A673 (cell line): ENCODE measurements around the gene NAPB. TPM values are rescaled to one million over a fixed set of nuclear protein-coding genes. Genes with fewer than 3 reads are reported as not detected.

ENCODE experiments used
- BruUV-seq: library from RNA; stranded (reverse); fragments of 400-500 nt; replicated peaks from 2 replicates; lab custom pipeline; 2021; lab: Mats Ljungman, UMichigan
- CTCF ChIA-PET: fragments of 300-600 bp; sonication (Branson Sonifier 250); formaldehyde crosslinking; loops from one replicate; lab custom pipeline; 2022; ENCODE audit warnings: antibody characterized with exemption; lab: Charles Lee
- POLR2A ChIA-PET: fragments of 300-600 bp; sonication (Branson Sonifier 250); formaldehyde crosslinking; loops from one replicate; lab custom pipeline; 2022; ENCODE audit warnings: antibody characterized with exemption; ENCODE audit not compliant: low non-redundant PET; lab: Charles Lee
- DNase-seq: peaks from one replicate; pipeline ENCODE4 v3.0.0-alpha.2; 2015; ENCODE audit warnings: low spot score
- H3K27ac ChIP-seq: fragments of 200-600 bp; sonication (generic); 2 replicates; pipeline ENCODE4 v1.5.1; 2016; ENCODE audit warnings: mixed run types, low read depth, mild to moderate bottlenecking, mixed read lengths, antibody characterized with exemption, low read length; ENCODE audit not compliant: poor library complexity, severe bottlenecking
- H3K27me3 ChIP-seq: fragments of 200-600 bp; sonication (generic); replicated peaks from 2 replicates; pipeline ENCODE4 v1.6.1; 2017; ENCODE audit warnings: mixed run types, low read depth, mild to moderate bottlenecking, mixed read lengths, antibody characterized with exemption, low read length; ENCODE audit not compliant: insufficient read depth, poor library complexity
- H3K36me3 ChIP-seq: fragments of 200-600 bp; sonication (generic); 2 replicates; pipeline ENCODE4 v1.6.1; 2016; ENCODE audit warnings: mixed run types, mild to moderate bottlenecking, mixed read lengths, antibody characterized with exemption, low read length; ENCODE audit not compliant: insufficient read depth, poor library complexity, severe bottlenecking
- H3K4me1 ChIP-seq: fragments of 200-600 bp; sonication (generic); 2 replicates; pipeline ENCODE4 v1.6.1; 2017; ENCODE audit warnings: mixed run types, mild to moderate bottlenecking, mixed read lengths, antibody characterized with exemption, low read length; ENCODE audit not compliant: insufficient read depth, poor library complexity, severe bottlenecking
- H3K4me3 ChIP-seq: fragments of 200-600 bp; sonication (generic); 2 replicates; pipeline ENCODE4 v1.5.1; 2016; ENCODE audit warnings: low read depth, mixed run types, mild to moderate bottlenecking, mixed read lengths, low read length; ENCODE audit not compliant: poor library complexity, severe bottlenecking
- H3K9me3 ChIP-seq: fragments of 200-600 bp; sonication (generic); 2 replicates; pipeline ENCODE4 v1.6.1; 2016; ENCODE audit warnings: mixed run types, low read depth, mild to moderate bottlenecking, mixed read lengths, antibody characterized with exemption, low read length; ENCODE audit not compliant: poor library complexity, severe bottlenecking
- EZH2 ChIP-seq: fragments of 200-600 bp; sonication (generic); IDR thresholded peaks from 2 replicates; pipeline ENCODE4 v1.6.1; 2017; ENCODE audit warnings: borderline replicate concordance, low read depth, mild to moderate bottlenecking, mixed read lengths, antibody characterized with exemption, low read length; ENCODE audit not compliant: poor library complexity, severe bottlenecking
- intact Hi-C: fragments of 100-400 bp; cut with micrococcal nuclease; formaldehyde crosslinking; loops from one replicate; pipeline ENCODE4 v1.10.0; 2022; ENCODE audit not compliant: unreplicated experiment
- total RNA-seq: library from RNA; stranded (reverse); gene quantifications from 2 replicates; pipeline ENCODE4 v1.2.3, GENCODE V29; 2021
- TF ChIP-seq, protein P1 (sequence below): fragments of 300-800, 200-600 bp; sonication (generic); conservative IDR thresholded peaks from 2 replicates; pipeline ENCODE4 v1.5.1; 2017; ENCODE audit warnings: low read depth, mild to moderate bottlenecking, antibody characterized with exemption, low read length, moderate library complexity, mixed read lengths

NAPB gene
- total RNA-seq, 1 experiment from 2014 or later, result 11.6 TPM

GRCh38 chr20:23449421-23449820 is 28.1 kb upstream of the NAPB start:
- CTCF ChIA-PET, result no interaction called here
- H3K4me1 ChIP-seq, result no peaks in the 10 kb centered on the region
- TF ChIP-seq, protein P1, sequence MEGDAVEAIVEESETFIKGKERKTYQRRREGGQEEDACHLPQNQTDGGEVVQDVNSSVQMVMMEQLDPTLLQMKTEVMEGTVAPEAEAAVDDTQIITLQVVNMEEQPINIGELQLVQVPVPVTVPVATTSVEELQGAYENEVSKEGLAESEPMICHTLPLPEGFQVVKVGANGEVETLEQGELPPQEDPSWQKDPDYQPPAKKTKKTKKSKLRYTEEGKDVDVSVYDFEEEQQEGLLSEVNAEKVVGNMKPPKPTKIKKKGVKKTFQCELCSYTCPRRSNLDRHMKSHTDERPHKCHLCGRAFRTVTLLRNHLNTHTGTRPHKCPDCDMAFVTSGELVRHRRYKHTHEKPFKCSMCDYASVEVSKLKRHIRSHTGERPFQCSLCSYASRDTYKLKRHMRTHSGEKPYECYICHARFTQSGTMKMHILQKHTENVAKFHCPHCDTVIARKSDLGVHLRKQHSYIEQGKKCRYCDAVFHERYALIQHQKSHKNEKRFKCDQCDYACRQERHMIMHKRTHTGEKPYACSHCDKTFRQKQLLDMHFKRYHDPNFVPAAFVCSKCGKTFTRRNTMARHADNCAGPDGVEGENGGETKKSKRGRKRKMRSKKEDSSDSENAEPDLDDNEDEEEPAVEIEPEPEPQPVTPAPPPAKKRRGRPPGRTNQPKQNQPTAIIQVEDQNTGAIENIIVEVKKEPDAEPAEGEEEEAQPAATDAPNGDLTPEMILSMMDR, result no peak
- no peak for TF ChIP-seq EZH2
- no TSS peak for BruUV-seq
- H3K36me3 ChIP-seq, result no peaks in the 10 kb centered on the region
- POLR2A ChIA-PET, result no interaction called here
- intact Hi-C loops, result no loop called here
- H3K9me3 ChIP-seq, result no peaks in the 10 kb centered on the region
- H3K4me3 ChIP-seq, result no peak overlapping the region
- H3K27me3 ChIP-seq, result no peaks in the 10 kb centered on the region
- DNase-seq, result no peak
- no peak overlapping the region for H3K27ac ChIP-seq

- intact Hi-C loops, result no loop called here
- ChIA-PET POLR2A (no interaction called here), CTCF (no interaction called here)
- no TSS peak for BruUV-seq
- no peaks in the 10 kb centered on the region for H3K27me3 ChIP-seq
- DNase-seq, result no peak
- no peak for TF ChIP-seq EZH2
- TF ChIP-seq, protein P1, result no peak
- no peaks in the 10 kb centered on the region for H3K36me3 ChIP-seq
- no peak overlapping the region for H3K27ac ChIP-seq
- H3K9me3 ChIP-seq, result no peaks in the 10 kb centered on the region
- no peak overlapping the region for H3K4me3 ChIP-seq
- H3K4me1 ChIP-seq, result no peaks in the 10 kb centered on the region
These were observed 26.9 kb upstream of the NAPB start for GRCh38 chr20:23448167-23448566.

GRCh38 chr20:23446505-23446904 is 25.2 kb upstream of the NAPB start:
- H3K4me3 ChIP-seq, result no peak overlapping the region
- CTCF ChIA-PET, result interaction anchor here (0.6 to 0.7 kb wide), 2 partner anchors 351 to 723 kb away, joined by 3 read pairs; no protein-coding TSS in a partner anchor
- peak; percentile 53 for DNase-seq

More at GRCh38 chr20:23446505-23446904, 25.2 kb upstream of the NAPB start:
- BruUV-seq, result no TSS peak
- no peak overlapping the region for H3K27ac ChIP-seq
- H3K9me3 ChIP-seq, result no peaks in the 10 kb centered on the region
- TF ChIP-seq EZH2, result no peak
- TF ChIP-seq, protein P1, result peak; percentile 78
- H3K27me3 ChIP-seq, result no peaks in the 10 kb centered on the region
- no peaks in the 10 kb centered on the region for H3K4me1 ChIP-seq
- H3K36me3 ChIP-seq, result no peaks in the 10 kb centered on the region
- intact Hi-C loops, result no loop called here
- POLR2A ChIA-PET, result no interaction called here
